GM12872 (cell line): ENCODE measurements around the gene DCHS2.

ENCODE experiments used
- CTCF ChIP-seq: IDR thresholded peaks from 3 replicates; pipeline ENCODE4 v1.5.1; 2011; ENCODE audit warnings: low read depth, mild to moderate bottlenecking, low read length, moderate library complexity; ENCODE audit not compliant: insufficient read depth

The DCHS2 gene

GRCh38 chr4:154344686-154345085 lies 146.9 kb downstream of the DCHS2 start:
- peak; percentile 52 for TF ChIP-seq CTCF

- no peak for TF ChIP-seq CTCF
Measured at GRCh38 chr4:154343651-154344050, 147.9 kb downstream of the DCHS2 start.

- TF ChIP-seq CTCF = no peak
Measured at GRCh38 chr4:154341448-154341847, 150.2 kb downstream of the DCHS2 start.

GRCh38 chr4:154335588-154335987 lies 156.0 kb downstream of the DCHS2 start:
- TF ChIP-seq CTCF = no peak

GRCh38 chr4:154332681-154333421 lies 158.7 kb downstream of the DCHS2 start:
- TF ChIP-seq CTCF = 0 out of 3 replicates have a peak, but pooled peaks have one; percentile 28

GRCh38 chr4:154329939-154330338 lies 161.7 kb downstream of the DCHS2 start:
- TF ChIP-seq CTCF = no peak

GRCh38 chr4:154329268-154329868 lies 162.2 kb downstream of the DCHS2 start:
- peak; percentile 47 for TF ChIP-seq CTCF
